ENCODE measurements around the gene SERPINA1. TPM values are rescaled to one million over a fixed set of nuclear protein-coding genes. Genes with fewer than 3 reads are reported as not detected.

Gene SERPINA1
- total RNA-seq, 2 donors from 2014 or later, result 15.2 to 22.4 TPM

- Histone ChIP-seq H3K9me3 (no peaks in the 10 kb centered on the region), H3K36me3 (no peaks in the 10 kb centered on the region), H3K27me3 (replicated peaks; ENCODE audit: insufficient read depth) (no peaks in the 10 kb centered on the region), H3K27ac (no peak overlapping the region), H3K4me1 (ENCODE audit: control insufficient read depth in 1 of 2, low read depth in 2 of 2) (peaks cover 7 to 9% of the 10 kb centered on the region in 2 donors), H3K4me3 (no peak overlapping the region)
- no peak for TF ChIP-seq CTCF (IDR thresholded peaks at IDR 0.05)
- no peak for ATAC-seq (ENCODE audit: insufficient number of reproducible peaks, low FRiP score, low read depth)
- DNase-seq (ENCODE audit: low spot score), result no peak
Measured at GRCh38 chr14:94386085-94387031, 2.0 kb downstream of the SERPINA1 start.

- ATAC-seq (ENCODE audit: insufficient number of reproducible peaks, low FRiP score, low read depth) (no peak), DNase-seq (ENCODE audit: low spot score) (no peak)
- Histone ChIP-seq H3K27ac (no peak overlapping the region), H3K4me3 (no peak overlapping the region), H3K27me3 (replicated peaks; ENCODE audit: insufficient read depth) (no peaks in the 10 kb centered on the region), H3K36me3 (no peaks in the 10 kb centered on the region), H3K4me1 (ENCODE audit: control insufficient read depth in 1 of 2, low read depth in 2 of 2) (peaks cover 7 to 9% of the 10 kb centered on the region in 2 donors), H3K9me3 (no peaks in the 10 kb centered on the region)
- no peak for TF ChIP-seq CTCF (IDR thresholded peaks at IDR 0.05)
Measured at GRCh38 chr14:94385553-94386057, 2.8 kb downstream of the SERPINA1 start.

- DNase-seq (ENCODE audit: low spot score) (no peak), ATAC-seq (ENCODE audit: insufficient number of reproducible peaks, low FRiP score, low read depth) (no peak)
- no peak overlapping the region for H3K27ac ChIP-seq
- TF ChIP-seq CTCF (IDR thresholded peaks at IDR 0.05), result no peak
- peaks cover 7 to 9% of the 10 kb centered on the region in 2 donors for H3K4me1 ChIP-seq (ENCODE audit: control insufficient read depth in 1 of 2, low read depth in 2 of 2)
- H3K9me3 ChIP-seq, result no peaks in the 10 kb centered on the region
- no peak overlapping the region for H3K4me3 ChIP-seq
- no peaks in the 10 kb centered on the region for H3K36me3 ChIP-seq
- H3K27me3 ChIP-seq (replicated peaks; ENCODE audit: insufficient read depth), result no peaks in the 10 kb centered on the region
Measured at GRCh38 chr14:94384342-94384741, 4.1 kb downstream of the SERPINA1 start.

GRCh38 chr14:94383777-94384176 lies 4.6 kb downstream of the SERPINA1 start:
- Histone ChIP-seq H3K4me1 (ENCODE audit: control insufficient read depth in 1 of 2, low read depth in 2 of 2) (peaks cover 7 to 9% of the 10 kb centered on the region in 2 donors), H3K36me3 (no peaks in the 10 kb centered on the region), H3K27ac (no peak overlapping the region), H3K9me3 (no peaks in the 10 kb centered on the region), H3K27me3 (replicated peaks; ENCODE audit: insufficient read depth) (no peaks in the 10 kb centered on the region), H3K4me3 (no peak overlapping the region)
- no peak for ATAC-seq (ENCODE audit: insufficient number of reproducible peaks, low FRiP score, low read depth)
- no peak for TF ChIP-seq CTCF (IDR thresholded peaks at IDR 0.05)
- DNase-seq (ENCODE audit: low spot score), result no peak

GRCh38 chr14:94382716-94383596 lies 5.4 kb downstream of the SERPINA1 start:
- no peaks in the 10 kb centered on the region for H3K27me3 ChIP-seq (replicated peaks; ENCODE audit: insufficient read depth)
- DNase-seq (ENCODE audit: low spot score), result no peak
- TF ChIP-seq CTCF (IDR thresholded peaks at IDR 0.05), result no peak

More at GRCh38 chr14:94382716-94383596, 5.4 kb downstream of the SERPINA1 start:
- no peak overlapping the region for H3K27ac ChIP-seq
- no peaks in the 10 kb centered on the region for H3K36me3 ChIP-seq
- H3K9me3 ChIP-seq, result no peaks in the 10 kb centered on the region
- peaks cover 7 to 9% of the 10 kb centered on the region in 2 donors for H3K4me1 ChIP-seq (ENCODE audit: control insufficient read depth in 1 of 2, low read depth in 2 of 2)
- ATAC-seq (ENCODE audit: insufficient number of reproducible peaks, low FRiP score, low read depth), result no peak
- no peak overlapping the region for H3K4me3 ChIP-seq
